HCT116 (cell line): ENCODE results near the gene SLCO2A1. TPM values are rescaled to one million over a fixed set of nuclear protein-coding genes. Genes with fewer than 3 reads are reported as not detected.

Experiments used
- ATAC-seq: fragments of 200-7000 bp; cut with Tn5 transposase; 2 replicates; pipeline ENCODE4 v1.9.1; 2020; ENCODE audit warnings: mild to moderate bottlenecking, moderate library complexity
- Bru-seq: library from RNA; stranded (reverse); fragments of 400-500 nt; gene quantifications from one replicate; lab custom pipeline; 2021; lab: Mats Ljungman, UMichigan
- BruChase-seq, 2 experiments: library from RNA; stranded (reverse); fragments of 400-500 nt; gene quantifications; one replicate each; lab custom pipeline; 2021; lab: Mats Ljungman, UMichigan
- BruUV-seq: library from RNA; stranded (reverse); fragments of 400-500 nt; replicated peaks from 2 replicates; lab custom pipeline; 2021; lab: Mats Ljungman, UMichigan
- CTCF ChIA-PET: fragments of 300-600 bp; sonication (Branson Sonifier 250); formaldehyde crosslinking; loops from one replicate; lab custom pipeline; 2021; ENCODE audit warnings: antibody characterized with exemption; lab: Charles Lee
- POLR2A ChIA-PET: fragments of 300-600, 350-600 bp; sonication (Branson Sonifier 250); formaldehyde crosslinking; loops from one replicate; lab custom pipeline; 2021; ENCODE audit warnings: antibody characterized with exemption; lab: Charles Lee
- RAD21 ChIA-PET, 2 experiments: fragments of 300-600 bp; sonication (Branson Sonifier 250); formaldehyde crosslinking; loops; one replicate each; lab custom pipeline; 2023; ENCODE audit warnings: low total read pairs in 2 of 2; ENCODE audit not compliant: uncharacterized antibody in 2 of 2, unreplicated experiment in 2 of 2, low non-redundant PET in 1 of 2; lab: Charles Lee
- DNase-seq: peaks from one replicate; pipeline ENCODE4 v3.0.0-alpha.2; 2010; ENCODE audit warnings: low read depth, low spot score
- H2AFZ ChIP-seq: fragments of 200-600 bp; shearing (Covaris generic), sonication (generic); 2 replicates; pipeline ENCODE4 v1.6.1; 2017; ENCODE audit warnings: low read depth, mixed run types, mixed read lengths, antibody characterized with exemption, low read length; ENCODE audit not compliant: poor library complexity, severe bottlenecking
- H3K27ac ChIP-seq: 2 replicates; pipeline ENCODE4 v1.5.1; 2012; ENCODE audit warnings: low read depth, low read length
- H3K27me3 ChIP-seq: fragments of 200-600 bp; sonication (generic); 2 replicates; pipeline ENCODE4 v1.6.1; 2016; ENCODE audit warnings: mixed run types, low read length, mixed read lengths; ENCODE audit not compliant: insufficient read depth
- H3K36me3 ChIP-seq, 2 experiments: fragments of 200-500 bp in 1 of 2; fragments of 200-600 bp in 1 of 2; sonication (Bioruptor generic) in 1 of 2; sonication (generic) in 1 of 2; 2 replicates each; pipeline versions ENCODE4 v1.5.1 to v1.6.1; 2014 to 2016; ENCODE audit warnings: low read length in 2 of 2, inconsistent platforms in 1 of 2, mixed read lengths in 1 of 2, mixed run types in 1 of 2; ENCODE audit not compliant: insufficient read depth in 2 of 2, control insufficient read depth in 1 of 2
- H3K4me1 ChIP-seq, 2 experiments: fragments of 200-600 bp in 1 of 2; sonication (generic) in 1 of 2; 2 replicates each; pipeline versions ENCODE4 v1.5.1 to v1.6.1; 2012 to 2017; ENCODE audit warnings: low read length in 2 of 2, inconsistent platforms in 1 of 2, mild to moderate bottlenecking in 1 of 2, mixed read lengths in 1 of 2, mixed run types in 1 of 2, moderate library complexity in 1 of 2; ENCODE audit not compliant: insufficient read depth in 2 of 2, control insufficient read depth in 1 of 2
- H3K4me2 ChIP-seq: fragments of 200-600 bp; sonication (generic); 2 replicates; pipeline ENCODE4 v1.6.1; 2017; ENCODE audit warnings: mixed run types, low read length, mixed read lengths
- H3K4me3 ChIP-seq, 2 experiments: fragments of 200-600 bp in 1 of 2; sonication (generic) in 1 of 2; replicated peaks in 1 of 2; 2 replicates each; pipeline ENCODE4 v1.5.1; 2011 to 2016; ENCODE audit warnings: low read length in 2 of 2, control low read depth in 1 of 2, low read depth in 1 of 2, mild to moderate bottlenecking in 1 of 2, mixed read lengths in 1 of 2, mixed run types in 1 of 2
- H3K79me2 ChIP-seq: fragments of 200-600 bp; sonication (generic); 2 replicates; pipeline ENCODE4 v1.6.1; 2017; ENCODE audit warnings: mild to moderate bottlenecking, mixed run types, low read length, moderate library complexity, mixed read lengths; ENCODE audit not compliant: insufficient read depth
- H3K9ac ChIP-seq: fragments of 200-600 bp; sonication (generic); 2 replicates; pipeline ENCODE4 v1.6.1; 2016; ENCODE audit warnings: low read length, mixed read lengths
- H3K9me2 ChIP-seq: fragments of 200-600 bp; sonication (generic), shearing (Covaris generic); 2 replicates; pipeline ENCODE4 v1.6.1; 2017; ENCODE audit warnings: mixed run types, mild to moderate bottlenecking, moderate library complexity; ENCODE audit not compliant: insufficient read depth
- H3K9me3 ChIP-seq, 2 experiments: fragments of 200-500 bp in 1 of 2; fragments of 200-600 bp in 1 of 2; sonication (Bioruptor generic) in 1 of 2; sonication (generic) in 1 of 2; 2 replicates each; pipeline ENCODE4 v1.6.1; 2014 to 2017; ENCODE audit warnings: low read length in 2 of 2, mixed read lengths in 2 of 2, inconsistent platforms in 1 of 2, low read depth in 1 of 2, mild to moderate bottlenecking in 1 of 2, mixed run types in 1 of 2, moderate library complexity in 1 of 2; ENCODE audit not compliant: control insufficient read depth in 1 of 2, insufficient read depth in 1 of 2
- H4K20me1 ChIP-seq: fragments of 200-600 bp; sonication (generic), shearing (Covaris generic); 2 replicates; pipeline ENCODE4 v1.6.1; 2017; ENCODE audit warnings: mixed run types, mild to moderate bottlenecking, moderate library complexity; ENCODE audit not compliant: insufficient read depth
- CBX3 ChIP-seq: IDR thresholded peaks from 2 replicates; pipeline ENCODE4 v1.6.1; 2012; ENCODE audit warnings: low read depth
- ELF1 ChIP-seq: IDR thresholded peaks from 2 replicates; pipeline ENCODE4 v1.6.1; 2012; ENCODE audit warnings: low read depth, borderline replicate concordance
- FOSL1 ChIP-seq: IDR thresholded peaks from 2 replicates; pipeline ENCODE4 v1.6.1; 2012; ENCODE audit warnings: low read depth
- REST ChIP-seq: IDR thresholded peaks from 2 replicates; pipeline ENCODE4 v1.6.1; 2012; ENCODE audit warnings: low read depth
- YY1 ChIP-seq: IDR thresholded peaks from 2 replicates; pipeline ENCODE4 v1.6.1; 2011; ENCODE audit warnings: low read length, low read depth, moderate library complexity, mild to moderate bottlenecking; ENCODE audit not compliant: insufficient replicate concordance; ENCODE audit errors: extremely low read depth
- ZBTB33 ChIP-seq: IDR thresholded peaks from 2 replicates; pipeline ENCODE4 v1.6.1; 2011; ENCODE audit warnings: mild to moderate bottlenecking, low read length, moderate library complexity; ENCODE audit not compliant: insufficient replicate concordance; ENCODE audit errors: extremely low read depth
- intact Hi-C: fragments of 100-400 bp; cut with micrococcal nuclease; formaldehyde crosslinking; loops from 2 replicates; pipeline ENCODE4 v1.10.0; 2022
- long read RNA-seq: library from polyadenylated mRNA; unstranded; transcript quantifications from one replicate; pipeline ENCODE4 v2.0.0, GENCODE V29; 2021; ENCODE audit not compliant: unreplicated experiment
- polyA plus RNA-seq: library from polyadenylated mRNA; unstranded; fragments of >200 nt; gene quantifications from 2 replicates; pipeline ENCODE4 v1.2.1, GENCODE V29; 2012; ENCODE audit warnings: missing spikeins
- total RNA-seq: library from RNA; stranded (reverse); gene quantifications from one replicate; pipeline ENCODE4 v1.2.1, GENCODE V29; 2021; ENCODE audit not compliant: unreplicated experiment
- TF ChIP-seq, protein P1 (sequence below), 3 experiments: fragments of 200-600 bp in 1 of 3; sonication (generic) in 1 of 3; IDR thresholded peaks in 2 of 3; conservative IDR thresholded peaks in 1 of 3; 2 replicates each; pipeline ENCODE4 v1.5.1; 2012 to 2017; ENCODE audit warnings: low read depth in 2 of 3, low read length in 2 of 3, antibody characterized with exemption in 1 of 3, borderline replicate concordance in 1 of 3, control low read depth in 1 of 3, mild to moderate bottlenecking in 1 of 3, mixed read lengths in 1 of 3, mixed run types in 1 of 3, moderate library complexity in 1 of 3; ENCODE audit not compliant: insufficient read depth in 1 of 3

The SLCO2A1 gene
- total RNA-seq = 0.52 TPM
- polyA plus RNA-seq = 0.36 and 0.48 TPM in 2 replicates
- Bru-seq, nascent RNA = percentile 25 among the genes with signal in this experiment
- BruChase-seq, experiment 1, labeled RNA remaining after a 6-hour chase = percentile 19 among the genes with signal in this experiment
- percentile 20 among the genes with signal in this experiment for BruChase-seq, experiment 2, labeled RNA remaining after a 2-hour chase
- long read RNA-seq = 0 reads

GRCh38 chr3:134029734-134030378 is at the start of gene SLCO2A1:
Gene SLCO2A1, minus strand, starts transcription at chr3:134029925. Its CDS starts 123 bp downstream, at chr3:134029802.
- H3K9me2 ChIP-seq = no peaks in the 10 kb centered on the region
- DNase-seq = no peak
- peak; percentile 78 for ATAC-seq
- no peak within 1 kb of the TSS for H2AFZ ChIP-seq
- no peaks in the 10 kb centered on the region for H3K79me2 ChIP-seq
- H3K9me3 ChIP-seq = no peaks in the 10 kb centered on the region
- no peak within 1 kb of the TSS for H3K27ac ChIP-seq
- no peaks in the 10 kb centered on the region for H3K36me3 ChIP-seq
- H3K4me3 ChIP-seq = peak within 1 kb of the TSS; percentile 33 to 54
- H3K4me2 ChIP-seq = peak within 1 kb of the TSS; percentile 76
- no TSS peak for BruUV-seq
- ChIA-PET RAD21 (no interaction called here), POLR2A (no interaction called here), CTCF (no interaction called here)
- H3K4me1 ChIP-seq = peaks cover 0 to 11% of the 10 kb centered on the region in 2 experiments; a peak in 2 of 4 replicates
- TF ChIP-seq FOSL1 (no peak), ELF1 (no peak), CBX3 (no peak), ZBTB33 (no peak), YY1 (no peak), REST (no peak)
- TF ChIP-seq, protein P1, sequence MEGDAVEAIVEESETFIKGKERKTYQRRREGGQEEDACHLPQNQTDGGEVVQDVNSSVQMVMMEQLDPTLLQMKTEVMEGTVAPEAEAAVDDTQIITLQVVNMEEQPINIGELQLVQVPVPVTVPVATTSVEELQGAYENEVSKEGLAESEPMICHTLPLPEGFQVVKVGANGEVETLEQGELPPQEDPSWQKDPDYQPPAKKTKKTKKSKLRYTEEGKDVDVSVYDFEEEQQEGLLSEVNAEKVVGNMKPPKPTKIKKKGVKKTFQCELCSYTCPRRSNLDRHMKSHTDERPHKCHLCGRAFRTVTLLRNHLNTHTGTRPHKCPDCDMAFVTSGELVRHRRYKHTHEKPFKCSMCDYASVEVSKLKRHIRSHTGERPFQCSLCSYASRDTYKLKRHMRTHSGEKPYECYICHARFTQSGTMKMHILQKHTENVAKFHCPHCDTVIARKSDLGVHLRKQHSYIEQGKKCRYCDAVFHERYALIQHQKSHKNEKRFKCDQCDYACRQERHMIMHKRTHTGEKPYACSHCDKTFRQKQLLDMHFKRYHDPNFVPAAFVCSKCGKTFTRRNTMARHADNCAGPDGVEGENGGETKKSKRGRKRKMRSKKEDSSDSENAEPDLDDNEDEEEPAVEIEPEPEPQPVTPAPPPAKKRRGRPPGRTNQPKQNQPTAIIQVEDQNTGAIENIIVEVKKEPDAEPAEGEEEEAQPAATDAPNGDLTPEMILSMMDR (IDR thresholded peaks at IDR 0.05 in 2 of 3, conservative IDR thresholded peaks at IDR 0.05 in 1 of 3; ENCODE audit: borderline replicate concordance in 1 of 3, insufficient read depth in 1 of 3, low read depth in 2 of 3, low read length in 2 of 3) = no peak
- intact Hi-C loops = no loop called here
- H3K27me3 ChIP-seq = 0 out of 2 replicates have a peak, but pooled peaks cover 5% of the 10 kb centered on the region
- no peaks in the 10 kb centered on the region for H4K20me1 ChIP-seq
- peak within 1 kb of the TSS; percentile 33 for H3K9ac ChIP-seq
